ENCODE measurements around the gene ARFRP1. TPM values are rescaled to one million over a fixed set of nuclear protein-coding genes. Genes with fewer than 3 reads are reported as not detected.
A peak's percentile ranks its signal among the peaks of the same experiment; 100 is the strongest.

ARFRP1 gene
- 39.2 TPM for total RNA-seq
- polyA plus RNA-seq, result 94.0 TPM
- long read RNA-seq, donor 1, result 0 reads
- long read RNA-seq, donor 2, transcript ARFRP1-214 (8 exons, 2,559 nt), result major isoform, 9 of 38 reads
- long read RNA-seq, donor 2, transcript ARFRP1-208 (7 exons, 2,974 nt), result minor isoform, 7 of 38 reads
- long read RNA-seq, donor 2, partial matches to known transcripts, result 9 of 38 reads
- long read RNA-seq, donor 2, other reads (novel, unspliced or antisense), result 9 of 38 reads
- long read RNA-seq, donor 3, transcript ARFRP1-214 (8 exons, 2,559 nt), result major isoform, 9 of 196 reads
- long read RNA-seq, donor 3, partial matches to known transcripts, result 160 of 196 reads
- long read RNA-seq, donor 3, other reads (novel, unspliced or antisense), result 21 of 196 reads
- long read RNA-seq, donor 4, partial matches to known transcripts, result 0 of 6 reads
- long read RNA-seq, donor 4, other reads (novel, unspliced or antisense), result 0 of 6 reads
- long read RNA-seq, donor 5, transcript ARFRP1-214 (8 exons, 2,559 nt), result major isoform, 9 of 23 reads
- long read RNA-seq, donor 5, partial matches to known transcripts, result 0 of 23 reads
- long read RNA-seq, donor 5, other reads (novel, unspliced or antisense), result 10 of 23 reads
- long read RNA-seq, donor 6, partial matches to known transcripts, result 90 of 103 reads
- long read RNA-seq, donor 6, other reads (novel, unspliced or antisense), result 6 of 103 reads
- long read RNA-seq, donor 7, partial matches to known transcripts, result 179 of 235 reads
- long read RNA-seq, donor 7, other reads (novel, unspliced or antisense), result 50 of 235 reads
- long read RNA-seq, donor 8, partial matches to known transcripts, result 0 of 3 reads
- long read RNA-seq, donor 8, other reads (novel, unspliced or antisense), result 0 of 3 reads
- long read RNA-seq, donor 9, transcript ARFRP1-214 (8 exons, 2,559 nt), result major isoform, 5 of 13 reads
- long read RNA-seq, donor 9, partial matches to known transcripts, result 0 of 13 reads
- long read RNA-seq, donor 9, other reads (novel, unspliced or antisense), result 5 of 13 reads
- long read RNA-seq, donor 10, partial matches to known transcripts, result 0 of 12 reads
- long read RNA-seq, donor 10, other reads (novel, unspliced or antisense), result 7 of 12 reads

GRCh38 chr20:63707558-63708300 is at the start of gene ARFRP1, which contains the start of gene ZGPAT:
Gene ARFRP1 (minus strand): TSS chr20:63707976. CDS start chr20:63707091, 885 bp downstream.
Gene ZGPAT (plus strand): TSS chr20:63708039. CDS start chr20:63708581, 542 bp downstream.
- peaks cover 47 to 58% of the 10 kb centered on the region in 2 donors for H3K36me3 ChIP-seq (ENCODE audit: control insufficient read depth in 2 of 2, insufficient read depth in 2 of 2, low read length in 1 of 2)
- peak; percentile 58 to 94 (median 82) for DNase-seq (ENCODE audit: low read depth in 6 of 9, low spot score in 9 of 9)

GRCh38 chr20:63756648-63756991 is 48.8 kb upstream of the ARFRP1 start:
- WGBS, result 21% methylated on average over 8 of the region's 8 CpGs
- Histone ChIP-seq H3K27ac (ENCODE audit: low read depth in 1 of 2, low read length in 1 of 2) (no peak overlapping the region), H3K27me3 (ENCODE audit: control insufficient read depth in 2 of 2, insufficient read depth in 1 of 2, low read length in 1 of 2) (no peaks in the 10 kb centered on the region)

More at GRCh38 chr20:63707558-63708300, at the start of gene ARFRP1, which contains the start of gene ZGPAT:
- WGBS, result under 1% methylated on average over 98 of the region's 98 CpGs
- no peaks in the 10 kb centered on the region for H3K9me3 ChIP-seq (ENCODE audit: control insufficient read depth in 2 of 2, insufficient read depth in 1 of 2, low read length in 1 of 2)
- H3K4me3 ChIP-seq (ENCODE audit: low read length in 2 of 2), result peak within 1 kb of the TSS; percentile 64 to 96
- H3K4me1 ChIP-seq (ENCODE audit: control insufficient read depth in 2 of 2, insufficient read depth in 2 of 2, low read length in 2 of 2), result peaks cover 20 to 25% of the 10 kb centered on the region in 2 donors
- peak within 1 kb of the TSS; percentile 87 to 93 for H3K27ac ChIP-seq (ENCODE audit: low read depth in 1 of 2, low read length in 1 of 2)
- H3K27me3 ChIP-seq (ENCODE audit: control insufficient read depth in 2 of 2, insufficient read depth in 1 of 2, low read length in 1 of 2), result no peaks in the 10 kb centered on the region

GRCh38 chr20:63755933-63756647 is 48.3 kb upstream of the ARFRP1 start:
- H3K27ac ChIP-seq (ENCODE audit: low read depth in 1 of 2, low read length in 1 of 2), result no peak overlapping the region
- H3K4me1 ChIP-seq (ENCODE audit: control insufficient read depth in 2 of 2, insufficient read depth in 2 of 2, low read length in 2 of 2), result peaks cover 2 to 7% of the 10 kb centered on the region in 2 donors
- no peaks in the 10 kb centered on the region for H3K9me3 ChIP-seq (ENCODE audit: control insufficient read depth in 2 of 2, insufficient read depth in 1 of 2, low read length in 1 of 2)
- H3K27me3 ChIP-seq (ENCODE audit: control insufficient read depth in 2 of 2, insufficient read depth in 1 of 2, low read length in 1 of 2), result no peaks in the 10 kb centered on the region
- WGBS, result 94% methylated on average over 18 of the region's 18 CpGs
- no peaks in the 10 kb centered on the region for H3K36me3 ChIP-seq (ENCODE audit: control insufficient read depth in 2 of 2, insufficient read depth in 2 of 2, low read length in 1 of 2)
- no peak for DNase-seq (ENCODE audit: low read depth in 6 of 9, low spot score in 9 of 9)
- H3K4me3 ChIP-seq (ENCODE audit: low read length in 2 of 2), result no peak overlapping the region

More at GRCh38 chr20:63756648-63756991, 48.8 kb upstream of the ARFRP1 start:
- Histone ChIP-seq H3K4me1 (ENCODE audit: control insufficient read depth in 2 of 2, insufficient read depth in 2 of 2, low read length in 2 of 2) (peaks cover 0 to 3% of the 10 kb centered on the region in 2 donors), H3K4me3 (ENCODE audit: low read length in 2 of 2) (no peak overlapping the region), H3K36me3 (ENCODE audit: control insufficient read depth in 2 of 2, insufficient read depth in 2 of 2, low read length in 1 of 2) (no peaks in the 10 kb centered on the region), H3K9me3 (ENCODE audit: control insufficient read depth in 2 of 2, insufficient read depth in 1 of 2, low read length in 1 of 2) (no peaks in the 10 kb centered on the region)
- DNase-seq (ENCODE audit: low read depth in 6 of 9, low spot score in 9 of 9), result no peak

- H3K36me3 ChIP-seq (ENCODE audit: control insufficient read depth in 2 of 2, insufficient read depth in 2 of 2, low read length in 1 of 2), result no peaks in the 10 kb centered on the region
- no peaks in the 10 kb centered on the region for H3K27me3 ChIP-seq (ENCODE audit: control insufficient read depth in 2 of 2, insufficient read depth in 1 of 2, low read length in 1 of 2)
- H3K4me1 ChIP-seq (ENCODE audit: control insufficient read depth in 2 of 2, insufficient read depth in 2 of 2, low read length in 2 of 2), result peaks cover 5 to 23% of the 10 kb centered on the region in 2 donors
- no peak for DNase-seq (ENCODE audit: low read depth in 6 of 9, low spot score in 9 of 9)
- peaks cover 0 to 4% of the 10 kb centered on the region in 2 donors for H3K9me3 ChIP-seq (ENCODE audit: control insufficient read depth in 2 of 2, insufficient read depth in 1 of 2, low read length in 1 of 2)
- no peak overlapping the region for H3K4me3 ChIP-seq (ENCODE audit: low read length in 2 of 2)
- WGBS, result 89% methylated on average over 16 of the region's 16 CpGs
- no peak overlapping the region for H3K27ac ChIP-seq (ENCODE audit: low read depth in 1 of 2, low read length in 1 of 2)
These were observed 46.2 kb upstream of the ARFRP1 start for GRCh38 chr20:63754008-63754407.

- WGBS, result 99% methylated on average over 13 of the region's 13 CpGs
- Histone ChIP-seq H3K27ac (ENCODE audit: low read depth in 1 of 2, low read length in 1 of 2) (no peak overlapping the region), H3K36me3 (ENCODE audit: control insufficient read depth in 2 of 2, insufficient read depth in 2 of 2, low read length in 1 of 2) (no peaks in the 10 kb centered on the region), H3K4me1 (ENCODE audit: control insufficient read depth in 2 of 2, insufficient read depth in 2 of 2, low read length in 2 of 2) (peaks cover 5 to 25% of the 10 kb centered on the region in 2 donors), H3K9me3 (ENCODE audit: control insufficient read depth in 2 of 2, insufficient read depth in 1 of 2, low read length in 1 of 2) (peaks cover 0 to 4% of the 10 kb centered on the region in 2 donors), H3K4me3 (ENCODE audit: low read length in 2 of 2) (no peak overlapping the region), H3K27me3 (ENCODE audit: control insufficient read depth in 2 of 2, insufficient read depth in 1 of 2, low read length in 1 of 2) (no peaks in the 10 kb centered on the region)
- DNase-seq (ENCODE audit: low read depth in 6 of 9, low spot score in 9 of 9), result no peak
These were observed 45.6 kb upstream of the ARFRP1 start for GRCh38 chr20:63753381-63753780.

GRCh38 chr20:63752411-63753101 is 44.8 kb upstream of the ARFRP1 start:
- H3K4me3 ChIP-seq (ENCODE audit: low read length in 2 of 2), result no peak overlapping the region
- H3K36me3 ChIP-seq (ENCODE audit: control insufficient read depth in 2 of 2, insufficient read depth in 2 of 2, low read length in 1 of 2), result no peaks in the 10 kb centered on the region
- no peak for DNase-seq (ENCODE audit: low read depth in 6 of 9, low spot score in 9 of 9)
- peaks cover 0 to 4% of the 10 kb centered on the region in 2 donors for H3K9me3 ChIP-seq (ENCODE audit: control insufficient read depth in 2 of 2, insufficient read depth in 1 of 2, low read length in 1 of 2)
- 96% methylated on average over 50 of the region's 50 CpGs for WGBS
- peaks cover 5 to 27% of the 10 kb centered on the region in 2 donors for H3K4me1 ChIP-seq (ENCODE audit: control insufficient read depth in 2 of 2, insufficient read depth in 2 of 2, low read length in 2 of 2)
- no peaks in the 10 kb centered on the region for H3K27me3 ChIP-seq (ENCODE audit: control insufficient read depth in 2 of 2, insufficient read depth in 1 of 2, low read length in 1 of 2)
- no peak overlapping the region for H3K27ac ChIP-seq (ENCODE audit: low read depth in 1 of 2, low read length in 1 of 2)

GRCh38 chr20:63751471-63752271 is 43.9 kb upstream of the ARFRP1 start:
- WGBS, result 88% methylated on average over 42 of the region's 45 CpGs
- Histone ChIP-seq H3K4me1 (ENCODE audit: control insufficient read depth in 2 of 2, insufficient read depth in 2 of 2, low read length in 2 of 2) (peaks cover 5 to 29% of the 10 kb centered on the region in 2 donors), H3K9me3 (ENCODE audit: control insufficient read depth in 2 of 2, insufficient read depth in 1 of 2, low read length in 1 of 2) (peaks cover 0 to 4% of the 10 kb centered on the region in 2 donors), H3K36me3 (ENCODE audit: control insufficient read depth in 2 of 2, insufficient read depth in 2 of 2, low read length in 1 of 2) (no peaks in the 10 kb centered on the region), H3K27ac (ENCODE audit: low read depth in 1 of 2, low read length in 1 of 2) (peak overlapping the region; percentile 55 to 83), H3K4me3 (ENCODE audit: low read length in 2 of 2) (no peak overlapping the region), H3K27me3 (ENCODE audit: control insufficient read depth in 2 of 2, insufficient read depth in 1 of 2, low read length in 1 of 2) (no peaks in the 10 kb centered on the region)
- DNase-seq (ENCODE audit: low read depth in 6 of 9, low spot score in 9 of 9), result no peak
